K562 (cell line): ENCODE results near the gene CSNK1D.
"Not testable (repeated sequence)": the region's sequence is repeated elsewhere in the genome, so short reads cannot be mapped to it uniquely, and the experiment has no call there.

ENCODE experiments used
- CBX8 ChIP-seq: fragments of 200-600 bp; sonication (generic); IDR thresholded peaks from 2 replicates; pipeline ENCODE4 v1.6.1; 2012; ENCODE audit warnings: borderline replicate concordance, mixed run types, low read depth, mild to moderate bottlenecking, moderate library complexity, mixed read lengths, low read length, control low read depth, inconsistent platforms; ENCODE audit not compliant: poor library complexity, severe bottlenecking; ENCODE audit errors: extremely low read depth
- CREM ChIP-seq: IDR thresholded peaks from 2 replicates; pipeline ENCODE4 v1.6.1; 2014; ENCODE audit warnings: antibody characterized with exemption, low read depth
- CTCF ChIP-seq, 3 experiments: IDR thresholded peaks in 2 of 3; conservative IDR thresholded peaks in 1 of 3; 2 replicates each; pipeline ENCODE4 v1.5.1; 2011 to 2012; ENCODE audit warnings: low read length in 3 of 3, mild to moderate bottlenecking in 3 of 3, control low read depth in 2 of 3, improper control_type of control experiment in 1 of 3, inconsistent platforms in 1 of 3, low read depth in 1 of 3, mixed read lengths in 1 of 3, moderate library complexity in 1 of 3; ENCODE audit not compliant: insufficient read depth in 2 of 3
- EP300 ChIP-seq: IDR thresholded peaks from 2 replicates; pipeline ENCODE4 v1.6.1; 2012; ENCODE audit warnings: low read length, improper control_type of control experiment
- GTF2E2 ChIP-seq: fragments of 200-800 bp; sonication (Bioruptor generic); IDR thresholded peaks from 2 replicates; pipeline ENCODE4 v1.6.1; 2016; ENCODE audit warnings: missing genetic modification characterization, missing compliant biosample characterization
- JUN ChIP-seq, 2 experiments: sonication (generic) in 1 of 2; formaldehyde crosslinking in 1 of 2; IDR thresholded peaks; 2 replicates each; pipeline versions ENCODE4 v1.6.1 to v1.8.0; 2012 to 2022; ENCODE audit warnings: borderline replicate concordance in 2 of 2, mild to moderate bottlenecking in 2 of 2, improper control_type of control experiment in 1 of 2, low read depth in 1 of 2, low read length in 1 of 2, missing genetic modification reagents in 1 of 2
- LCOR ChIP-seq: sonication (generic); formaldehyde crosslinking; IDR thresholded peaks from 2 replicates; pipeline ENCODE4 v1.8.0; 2022; ENCODE audit warnings: mild to moderate bottlenecking, missing genetic modification reagents
- POLR2A ChIP-seq: fragments of 450-650 bp; conservative IDR thresholded peaks from 2 replicates; pipeline ENCODE4 v1.6.1; 2016
- TSHZ1 ChIP-seq: fragments of 250-450 bp; sonication (Bioruptor Pico); IDR thresholded peaks from 2 replicates; pipeline ENCODE4 v1.4.0; 2020; ENCODE audit warnings: mild to moderate bottlenecking, moderate library complexity
- TF ChIP-seq, protein P1 (sequence below), 2 experiments: IDR thresholded peaks; 2 replicates each; pipeline ENCODE4 v1.6.1; 2012; ENCODE audit warnings: improper control_type of control experiment in 2 of 2, low read depth in 2 of 2, low read length in 2 of 2, borderline replicate concordance in 1 of 2
- TF ChIP-seq, protein P2 (sequence below): fragments of 250-450 bp; sonication (Bioruptor Pico); IDR thresholded peaks from 2 replicates; pipeline ENCODE4 v1.5.0; 2020; ENCODE audit warnings: mild to moderate bottlenecking
- TF ChIP-seq, protein P3 (sequence below): fragments of 200-800 bp; sonication (Bioruptor generic); IDR thresholded peaks from 2 replicates; pipeline ENCODE4 v1.6.1; 2016; ENCODE audit warnings: missing genetic modification characterization, missing compliant biosample characterization

GRCh38 chr17:82254096-82254495 is 19.4 kb downstream of the CSNK1D start:
- TF ChIP-seq, protein P1, sequence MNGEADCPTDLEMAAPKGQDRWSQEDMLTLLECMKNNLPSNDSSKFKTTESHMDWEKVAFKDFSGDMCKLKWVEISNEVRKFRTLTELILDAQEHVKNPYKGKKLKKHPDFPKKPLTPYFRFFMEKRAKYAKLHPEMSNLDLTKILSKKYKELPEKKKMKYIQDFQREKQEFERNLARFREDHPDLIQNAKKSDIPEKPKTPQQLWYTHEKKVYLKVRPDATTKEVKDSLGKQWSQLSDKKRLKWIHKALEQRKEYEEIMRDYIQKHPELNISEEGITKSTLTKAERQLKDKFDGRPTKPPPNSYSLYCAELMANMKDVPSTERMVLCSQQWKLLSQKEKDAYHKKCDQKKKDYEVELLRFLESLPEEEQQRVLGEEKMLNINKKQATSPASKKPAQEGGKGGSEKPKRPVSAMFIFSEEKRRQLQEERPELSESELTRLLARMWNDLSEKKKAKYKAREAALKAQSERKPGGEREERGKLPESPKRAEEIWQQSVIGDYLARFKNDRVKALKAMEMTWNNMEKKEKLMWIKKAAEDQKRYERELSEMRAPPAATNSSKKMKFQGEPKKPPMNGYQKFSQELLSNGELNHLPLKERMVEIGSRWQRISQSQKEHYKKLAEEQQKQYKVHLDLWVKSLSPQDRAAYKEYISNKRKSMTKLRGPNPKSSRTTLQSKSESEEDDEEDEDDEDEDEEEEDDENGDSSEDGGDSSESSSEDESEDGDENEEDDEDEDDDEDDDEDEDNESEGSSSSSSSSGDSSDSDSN (IDR thresholded peaks at IDR 0.05; ENCODE audit: borderline replicate concordance in 1 of 2, low read depth in 2 of 2, low read length in 2 of 2) = not testable (repeated sequence)
- not testable (repeated sequence) for TF ChIP-seq CTCF (IDR thresholded peaks at IDR 0.05 in 2 of 3, conservative IDR thresholded peaks at IDR 0.05 in 1 of 3; ENCODE audit: insufficient read depth in 2 of 3, low read depth in 1 of 3, low read length in 3 of 3); CREM; POLR2A; LCOR (CRISPR knock-in tag); EP300; GTF2E2 (tag); TSHZ1; CBX8; JUN (IDR thresholded peaks at IDR 0.05; ENCODE audit: borderline replicate concordance, low read depth, low read length); JUN (CRISPR knock-in tag; IDR thresholded peaks at IDR 0.05; ENCODE audit: borderline replicate concordance)
- TF ChIP-seq, protein P2, sequence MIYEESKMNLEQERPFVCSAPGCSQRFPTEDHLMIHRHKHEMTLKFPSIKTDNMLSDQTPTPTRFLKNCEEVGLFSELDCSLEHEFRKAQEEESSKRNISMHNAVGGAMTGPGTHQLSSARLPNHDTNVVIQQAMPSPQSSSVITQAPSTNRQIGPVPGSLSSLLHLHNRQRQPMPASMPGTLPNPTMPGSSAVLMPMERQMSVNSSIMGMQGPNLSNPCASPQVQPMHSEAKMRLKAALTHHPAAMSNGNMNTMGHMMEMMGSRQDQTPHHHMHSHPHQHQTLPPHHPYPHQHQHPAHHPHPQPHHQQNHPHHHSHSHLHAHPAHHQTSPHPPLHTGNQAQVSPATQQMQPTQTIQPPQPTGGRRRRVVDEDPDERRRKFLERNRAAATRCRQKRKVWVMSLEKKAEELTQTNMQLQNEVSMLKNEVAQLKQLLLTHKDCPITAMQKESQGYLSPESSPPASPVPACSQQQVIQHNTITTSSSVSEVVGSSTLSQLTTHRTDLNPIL = not testable (repeated sequence)
- TF ChIP-seq, protein P3, sequence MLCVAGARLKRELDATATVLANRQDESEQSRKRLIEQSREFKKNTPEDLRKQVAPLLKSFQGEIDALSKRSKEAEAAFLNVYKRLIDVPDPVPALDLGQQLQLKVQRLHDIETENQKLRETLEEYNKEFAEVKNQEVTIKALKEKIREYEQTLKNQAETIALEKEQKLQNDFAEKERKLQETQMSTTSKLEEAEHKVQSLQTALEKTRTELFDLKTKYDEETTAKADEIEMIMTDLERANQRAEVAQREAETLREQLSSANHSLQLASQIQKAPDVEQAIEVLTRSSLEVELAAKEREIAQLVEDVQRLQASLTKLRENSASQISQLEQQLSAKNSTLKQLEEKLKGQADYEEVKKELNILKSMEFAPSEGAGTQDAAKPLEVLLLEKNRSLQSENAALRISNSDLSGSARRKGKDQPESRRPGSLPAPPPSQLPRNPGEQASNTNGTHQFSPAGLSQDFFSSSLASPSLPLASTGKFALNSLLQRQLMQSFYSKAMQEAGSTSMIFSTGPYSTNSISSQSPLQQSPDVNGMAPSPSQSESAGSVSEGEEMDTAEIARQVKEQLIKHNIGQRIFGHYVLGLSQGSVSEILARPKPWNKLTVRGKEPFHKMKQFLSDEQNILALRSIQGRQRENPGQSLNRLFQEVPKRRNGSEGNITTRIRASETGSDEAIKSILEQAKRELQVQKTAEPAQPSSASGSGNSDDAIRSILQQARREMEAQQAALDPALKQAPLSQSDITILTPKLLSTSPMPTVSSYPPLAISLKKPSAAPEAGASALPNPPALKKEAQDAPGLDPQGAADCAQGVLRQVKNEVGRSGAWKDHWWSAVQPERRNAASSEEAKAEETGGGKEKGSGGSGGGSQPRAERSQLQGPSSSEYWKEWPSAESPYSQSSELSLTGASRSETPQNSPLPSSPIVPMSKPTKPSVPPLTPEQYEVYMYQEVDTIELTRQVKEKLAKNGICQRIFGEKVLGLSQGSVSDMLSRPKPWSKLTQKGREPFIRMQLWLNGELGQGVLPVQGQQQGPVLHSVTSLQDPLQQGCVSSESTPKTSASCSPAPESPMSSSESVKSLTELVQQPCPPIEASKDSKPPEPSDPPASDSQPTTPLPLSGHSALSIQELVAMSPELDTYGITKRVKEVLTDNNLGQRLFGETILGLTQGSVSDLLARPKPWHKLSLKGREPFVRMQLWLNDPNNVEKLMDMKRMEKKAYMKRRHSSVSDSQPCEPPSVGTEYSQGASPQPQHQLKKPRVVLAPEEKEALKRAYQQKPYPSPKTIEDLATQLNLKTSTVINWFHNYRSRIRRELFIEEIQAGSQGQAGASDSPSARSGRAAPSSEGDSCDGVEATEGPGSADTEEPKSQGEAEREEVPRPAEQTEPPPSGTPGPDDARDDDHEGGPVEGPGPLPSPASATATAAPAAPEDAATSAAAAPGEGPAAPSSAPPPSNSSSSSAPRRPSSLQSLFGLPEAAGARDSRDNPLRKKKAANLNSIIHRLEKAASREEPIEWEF (CRISPR knock-in tag) = not testable (repeated sequence)
